ENCODE results near the gene ABHD16A. TPM values are rescaled to one million over a fixed set of nuclear protein-coding genes. Genes with fewer than 3 reads are reported as not detected.

The ABHD16A gene
- total RNA-seq = 44.5 TPM

- DNase-seq (ENCODE audit: low spot score) = peak; percentile 99
Observed at GRCh38 chr6:31702819-31703716, at the start of gene ABHD16A. Gene ABHD16A (minus strand): TSS chr6:31703324. CDS start chr6:31703281, 43 bp downstream.

DNA sequence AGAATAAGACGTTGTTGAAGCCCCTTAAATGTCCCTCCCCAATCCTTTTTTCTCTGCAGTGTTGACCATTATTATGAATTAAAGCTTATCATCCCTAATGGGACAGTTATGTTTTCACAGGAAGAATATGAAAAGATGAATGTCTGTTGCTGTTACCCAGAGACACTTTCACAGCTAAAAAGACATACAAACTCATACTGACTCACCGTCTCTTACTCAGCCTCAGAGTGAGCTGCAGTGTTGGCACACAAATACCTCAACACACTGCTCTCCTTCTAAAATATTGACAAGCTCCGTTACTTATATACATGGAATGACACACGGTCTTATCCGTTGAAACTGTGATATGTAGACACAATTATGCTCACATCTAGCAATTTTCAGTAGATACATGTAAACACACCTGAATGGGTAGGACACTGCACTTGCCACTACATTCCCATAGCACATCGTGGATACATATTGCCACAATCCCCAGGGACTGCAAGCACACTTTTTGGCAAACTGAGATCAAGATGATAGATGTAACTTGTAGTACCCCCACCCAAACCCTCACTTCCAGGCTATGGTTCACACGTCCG lies 49.7 kb upstream of the ABHD16A start:
- no peak for DNase-seq (ENCODE audit: low spot score)

DNA sequence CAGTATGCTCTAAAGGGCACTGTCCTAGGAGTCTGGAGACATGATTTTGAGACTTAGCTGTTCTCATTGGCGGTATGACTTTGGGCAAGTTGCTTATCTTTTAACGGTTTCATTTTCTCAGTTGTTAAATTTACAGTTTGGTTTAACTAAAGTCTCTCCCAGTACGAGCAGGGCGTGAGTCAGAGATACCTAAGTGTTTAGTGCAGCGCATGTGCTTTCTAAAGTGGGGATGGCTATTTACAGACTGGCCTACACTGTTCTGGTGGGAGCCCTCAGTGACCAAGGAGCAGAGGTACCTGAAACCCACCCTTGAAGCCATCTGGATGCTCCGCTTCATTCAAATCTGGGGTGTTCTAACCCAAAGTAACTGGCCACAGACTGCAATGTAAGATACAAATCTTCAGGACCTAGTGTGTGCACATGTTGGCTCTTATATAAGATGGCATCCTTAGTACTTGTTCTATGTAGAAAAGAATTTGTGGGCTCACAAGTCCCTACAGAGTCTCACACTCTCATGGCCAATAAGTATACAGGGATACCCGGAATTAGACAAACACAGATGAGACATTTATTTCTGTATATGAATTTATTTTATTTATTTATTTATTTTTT lies 47.4 kb upstream of the ABHD16A start:
- DNase-seq (ENCODE audit: low spot score) = no peak

- DNase-seq (ENCODE audit: low spot score) = no peak
Observed at GRCh38 chr6:31749301-31750036, 46.3 kb upstream of the ABHD16A start.

DNA sequence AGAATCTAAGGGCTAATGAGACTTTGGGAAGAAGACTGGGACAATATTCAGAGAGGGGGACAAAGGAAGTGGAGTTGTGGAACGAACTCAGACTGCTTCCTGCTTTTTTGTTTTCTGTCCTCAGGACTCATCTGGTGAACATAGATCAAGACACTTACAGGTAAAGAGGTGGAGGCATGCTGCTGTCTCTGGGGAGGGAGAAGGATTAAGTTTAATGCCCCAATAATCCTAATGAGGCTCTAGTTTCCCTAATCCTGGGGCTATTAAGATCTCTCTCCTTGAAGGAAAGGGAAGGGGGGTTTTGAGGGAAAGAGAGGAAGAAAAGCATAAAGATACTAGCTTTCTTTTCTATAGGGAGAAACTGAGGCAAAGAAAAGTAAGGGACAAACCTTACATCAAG lies 41.3 kb upstream of the ABHD16A start:
- no peak for DNase-seq (ENCODE audit: low spot score)

GRCh38 chr6:31742894-31743293 lies 39.8 kb upstream of the ABHD16A start:
- DNase-seq (ENCODE audit: low spot score) = no peak

DNA sequence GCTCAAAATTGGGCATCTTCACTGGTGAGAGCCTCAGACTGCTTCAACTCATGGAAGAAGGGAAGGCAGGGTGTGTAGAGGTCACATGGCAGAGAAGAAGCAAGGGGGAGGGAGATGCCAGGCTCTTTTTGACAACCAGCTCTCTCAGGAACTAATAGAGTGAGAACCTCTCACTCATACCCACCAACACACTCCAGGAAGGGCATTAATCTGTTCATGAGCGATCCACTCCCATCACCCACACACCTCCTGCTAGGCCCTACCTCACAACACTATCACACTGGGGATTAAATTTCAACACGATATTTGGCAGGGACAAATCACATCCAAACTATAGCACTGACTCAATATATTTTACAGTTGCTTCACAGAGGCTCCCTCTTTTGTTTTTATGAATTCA lies 38.7 kb upstream of the ABHD16A start:
- no peak for DNase-seq (ENCODE audit: low spot score)

- no peak for DNase-seq (ENCODE audit: low spot score)
Observed at GRCh38 chr6:31740397-31741223, 37.5 kb upstream of the ABHD16A start.

DNA sequence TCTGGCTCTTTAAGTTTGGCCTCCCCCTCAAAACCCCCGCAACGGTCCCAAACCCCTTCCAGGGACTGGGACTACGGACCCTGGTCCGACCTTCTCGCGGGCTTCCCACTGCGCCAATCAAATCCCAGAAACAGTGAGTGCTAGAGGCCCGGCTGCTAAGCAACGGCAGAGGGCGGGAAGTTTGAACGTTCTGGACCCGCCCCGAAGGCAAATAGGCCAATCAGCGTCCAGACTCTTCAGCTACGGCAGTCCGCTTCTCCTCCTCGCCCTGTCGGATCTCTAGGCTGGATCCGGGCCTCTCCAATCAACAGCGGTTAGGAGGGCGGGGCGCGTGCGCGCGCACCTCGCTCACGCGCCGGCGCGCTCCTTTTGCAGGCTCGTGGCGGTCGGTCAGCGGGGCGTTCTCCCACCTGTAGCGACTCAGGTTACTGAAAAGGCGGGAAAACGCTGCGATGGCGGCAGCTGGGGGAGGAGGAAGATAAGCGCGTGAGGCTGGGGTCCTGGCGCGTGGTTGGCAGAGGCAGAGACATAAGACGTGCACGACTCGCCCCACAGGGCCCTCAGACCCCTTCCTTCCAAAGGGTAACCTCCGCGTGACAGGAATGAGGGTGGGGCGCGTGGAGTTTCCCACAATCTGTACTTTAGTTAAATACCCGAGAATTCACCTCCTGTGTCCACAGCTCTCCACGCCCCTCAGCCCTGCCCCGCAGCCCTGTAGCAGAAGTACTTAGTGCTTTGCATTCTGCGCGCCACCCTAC lies 36.7 kb upstream of the ABHD16A start, which contains the start of gene MSH5:
Gene MSH5, plus strand, starts transcription at position 367 of the 758 bp plus-strand sequence. CDS start 462 bp downstream, outside the sequence.
- peak; percentile 98 for DNase-seq (ENCODE audit: low spot score)

GRCh38 chr6:31737991-31738979 lies 35.2 kb upstream of the ABHD16A start:
- peak; percentile 79 for DNase-seq (ENCODE audit: low spot score)

DNA sequence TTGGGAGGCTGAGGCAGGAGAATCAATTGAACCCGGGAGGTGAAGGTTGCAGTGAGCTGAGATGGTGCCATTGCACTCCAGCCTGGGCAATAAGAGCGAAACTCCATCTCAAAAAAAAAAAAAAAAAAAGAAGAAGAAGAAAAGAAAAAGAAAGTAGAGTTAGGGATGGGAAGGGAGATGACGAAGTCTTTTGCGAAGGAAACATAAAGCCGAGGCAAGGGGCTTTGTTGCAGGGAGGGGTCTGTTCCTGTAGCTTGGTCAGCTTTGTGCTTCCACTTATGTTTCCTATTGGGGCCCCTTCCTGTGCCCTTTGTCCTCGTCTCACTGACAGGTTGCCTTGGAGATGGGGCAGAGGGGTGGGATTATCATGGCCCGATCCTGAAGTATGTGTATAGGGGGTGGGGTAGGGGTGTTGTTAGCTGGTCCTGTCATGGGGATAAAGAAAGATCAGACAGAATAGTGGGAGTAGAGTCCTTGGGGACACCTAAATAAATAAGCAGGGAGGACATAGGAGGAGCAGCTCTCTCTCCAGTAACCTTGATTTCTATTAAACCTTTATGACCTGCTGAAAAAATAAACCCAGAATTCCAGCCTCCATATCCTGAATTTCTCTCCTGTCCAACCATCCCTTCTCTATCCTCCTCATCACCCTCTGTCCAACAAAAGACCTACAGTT lies 34.3 kb upstream of the ABHD16A start:
- no peak for DNase-seq (ENCODE audit: low spot score)

DNA sequence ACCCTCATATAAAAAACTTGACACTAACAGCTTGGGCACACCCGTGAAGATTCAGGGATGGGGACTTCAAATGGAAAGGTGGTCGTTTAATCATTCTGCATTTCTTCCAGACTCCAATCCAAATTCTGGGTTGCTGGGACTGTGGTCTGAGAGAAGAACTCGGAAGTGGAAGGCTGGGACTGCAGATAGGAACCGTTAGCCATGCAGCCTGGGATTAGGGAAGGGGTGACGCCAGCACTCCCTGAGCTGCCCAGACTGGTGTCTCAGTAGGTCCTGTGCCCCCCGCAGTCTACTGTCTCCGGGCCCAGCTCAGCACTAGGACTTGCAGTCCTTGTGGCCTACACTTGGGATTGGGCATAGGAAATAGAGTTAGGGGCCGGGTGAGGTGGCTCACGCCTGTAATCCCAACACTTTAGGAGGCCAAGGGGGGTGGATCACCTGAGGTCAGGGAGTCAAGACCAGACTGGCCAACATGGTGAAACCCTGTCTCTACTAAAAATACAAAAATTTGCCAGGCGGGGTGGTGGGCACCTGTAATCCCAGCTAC lies 33.7 kb upstream of the ABHD16A start:
- DNase-seq (ENCODE audit: low spot score) = no peak

- peak; percentile 93 for DNase-seq (ENCODE audit: low spot score)
Observed at GRCh38 chr6:31736021-31736767, 33.1 kb upstream of the ABHD16A start, which contains the start of gene CLIC1. Gene CLIC1 (minus strand): TSS chr6:31736530. CDS start chr6:31736300, 230 bp downstream.

DNA sequence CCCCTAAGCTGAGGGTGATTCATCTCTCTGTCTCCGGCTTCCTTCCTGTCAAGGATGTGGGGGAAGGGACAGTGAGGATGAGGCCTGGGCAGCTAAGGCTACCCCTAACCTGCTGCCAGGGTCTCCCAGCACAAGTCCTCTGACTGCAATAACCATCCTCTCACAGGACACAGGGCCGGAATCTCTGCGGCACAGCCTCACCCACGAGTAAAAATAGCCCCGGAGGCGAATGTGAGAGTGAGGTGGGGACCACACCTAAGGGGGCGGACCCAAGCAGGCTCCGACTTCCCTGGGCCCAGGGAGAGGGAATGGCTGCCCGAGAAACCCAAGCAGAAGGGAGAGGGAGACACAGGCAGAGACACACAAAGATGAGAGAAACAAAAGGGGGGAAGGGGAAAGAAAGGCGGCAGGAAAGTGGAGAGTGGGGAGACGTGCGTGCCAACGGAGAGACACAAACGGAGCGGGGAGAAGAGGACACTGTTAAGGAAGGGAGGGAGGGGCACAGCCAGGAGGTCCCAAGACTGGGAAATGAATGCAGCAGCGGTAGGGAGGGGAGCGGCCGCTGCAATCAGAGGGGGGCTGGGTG lies 31.8 kb upstream of the ABHD16A start:
- peak; percentile 69 for DNase-seq (ENCODE audit: low spot score)

GRCh38 chr6:31734247-31734820 lies 31.2 kb upstream of the ABHD16A start:
- no peak for DNase-seq (ENCODE audit: low spot score)

DNA sequence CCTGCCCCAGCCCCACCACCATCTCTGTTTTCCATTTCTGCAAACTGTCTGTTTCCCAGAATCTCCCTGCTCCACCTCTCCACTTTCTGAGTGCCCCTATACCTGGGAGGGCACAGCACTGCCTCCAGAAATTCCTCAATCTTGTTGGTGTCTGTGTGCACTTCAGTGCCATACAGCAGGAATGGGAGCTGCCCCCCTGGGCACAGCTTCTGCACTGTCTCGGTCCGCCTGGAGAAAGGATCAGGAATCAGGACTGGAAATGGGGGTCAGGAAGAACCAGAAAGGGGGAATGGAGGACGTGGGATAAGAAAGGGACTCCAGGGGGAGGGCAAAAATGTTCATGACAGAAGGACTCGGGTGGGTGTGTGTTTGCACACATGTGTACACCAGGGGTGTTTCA lies 30.6 kb upstream of the ABHD16A start:
- no peak for DNase-seq (ENCODE audit: low spot score)

GRCh38 chr6:31732029-31732428 lies 28.9 kb upstream of the ABHD16A start:
- DNase-seq (ENCODE audit: low spot score) = no peak

Data from ureter (tissue), 1 donor.